ENCODE measurements around the gene FAM81A. TPM values are rescaled to one million over a fixed set of nuclear protein-coding genes. Genes with fewer than 3 reads are reported as not detected.
"Not testable (repeated sequence)": the region's sequence is repeated elsewhere in the genome, so short reads cannot be mapped to it uniquely, and the experiment has no call there.

FAM81A gene
- total RNA-seq, 1 donor from 2014 or later, result 1.1 TPM

- Mint-ChIP-seq H3K36me3 (ENCODE audit: low read depth) (no peaks in the 10 kb centered on the region), H3K4me1 (ENCODE audit: low read depth) (peaks cover 15% of the 10 kb centered on the region), H3K9me3 (no peaks in the 10 kb centered on the region), H3K4me3 (ENCODE audit: low read depth) (no peak overlapping the region), H3K27me3 (ENCODE audit: low read depth) (peaks cover 12% of the 10 kb centered on the region), H3K27ac (no peak overlapping the region)
- DNase-seq (ENCODE audit: low spot score), result no peak
- intact Hi-C loops (cut with micrococcal nuclease), result no loop called here
These were observed 31.5 kb upstream of the FAM81A start for GRCh38 chr15:59406446-59406845.

GRCh38 chr15:59407946-59408345, 30.0 kb upstream of the FAM81A start:
- no peaks in the 10 kb centered on the region for H3K9me3 Mint-ChIP-seq
- peaks cover 22% of the 10 kb centered on the region for H3K4me1 Mint-ChIP-seq (ENCODE audit: low read depth)
- H3K27me3 Mint-ChIP-seq (ENCODE audit: low read depth), result peaks cover 13% of the 10 kb centered on the region
- DNase-seq (ENCODE audit: low spot score), result no peak
- H3K4me3 Mint-ChIP-seq (ENCODE audit: low read depth), result no peak overlapping the region
- no peaks in the 10 kb centered on the region for H3K36me3 Mint-ChIP-seq (ENCODE audit: low read depth)
- intact Hi-C loops (cut with micrococcal nuclease), result no loop called here
- no peak overlapping the region for H3K27ac Mint-ChIP-seq

GRCh38 chr15:59410391-59410896, 27.5 kb upstream of the FAM81A start:
- H3K4me3 Mint-ChIP-seq (ENCODE audit: low read depth), result no peak overlapping the region
- H3K4me1 Mint-ChIP-seq (ENCODE audit: low read depth), result peaks cover 32% of the 10 kb centered on the region
- H3K9me3 Mint-ChIP-seq, result no peaks in the 10 kb centered on the region
- H3K27me3 Mint-ChIP-seq (ENCODE audit: low read depth), result peaks cover 20% of the 10 kb centered on the region
- intact Hi-C loops (cut with micrococcal nuclease), result loop anchor here (5.0 kb wide), 1 partner anchor 163 kb away; no protein-coding TSS in a partner anchor
- H3K27ac Mint-ChIP-seq, result no peak overlapping the region
- no peak for DNase-seq (ENCODE audit: low spot score)
- no peaks in the 10 kb centered on the region for H3K36me3 Mint-ChIP-seq (ENCODE audit: low read depth)

GRCh38 chr15:59413577-59413976, 24.4 kb upstream of the FAM81A start:
- no peak for DNase-seq (ENCODE audit: low spot score)
- H3K4me3 Mint-ChIP-seq (ENCODE audit: low read depth), result no peak overlapping the region
- no peaks in the 10 kb centered on the region for H3K36me3 Mint-ChIP-seq (ENCODE audit: low read depth)
- H3K27me3 Mint-ChIP-seq (ENCODE audit: low read depth), result peaks cover 32% of the 10 kb centered on the region
- H3K9me3 Mint-ChIP-seq, result no peaks in the 10 kb centered on the region
- no peak overlapping the region for H3K27ac Mint-ChIP-seq
- intact Hi-C loops (cut with micrococcal nuclease), result loop anchor here (5.0 kb wide), 1 partner anchor 166 kb away; no protein-coding TSS in a partner anchor
- H3K4me1 Mint-ChIP-seq (ENCODE audit: low read depth), result peaks cover 33% of the 10 kb centered on the region

GRCh38 chr15:59416816-59417215, 21.2 kb upstream of the FAM81A start:
- Mint-ChIP-seq H3K36me3 (ENCODE audit: low read depth) (no peaks in the 10 kb centered on the region), H3K27me3 (ENCODE audit: low read depth) (peaks cover 27% of the 10 kb centered on the region), H3K4me3 (ENCODE audit: low read depth) (no peak overlapping the region), H3K9me3 (no peaks in the 10 kb centered on the region), H3K27ac (no peak overlapping the region), H3K4me1 (ENCODE audit: low read depth) (peaks cover 44% of the 10 kb centered on the region)
- intact Hi-C loops (cut with micrococcal nuclease), result no loop called here
- no peak for DNase-seq (ENCODE audit: low spot score)

GRCh38 chr15:59419170-59419569, 18.8 kb upstream of the FAM81A start:
- Mint-ChIP-seq H3K4me3 (ENCODE audit: low read depth) (no peak overlapping the region), H3K27me3 (ENCODE audit: low read depth) (peaks cover 32% of the 10 kb centered on the region), H3K4me1 (ENCODE audit: low read depth) (peaks cover 28% of the 10 kb centered on the region), H3K36me3 (ENCODE audit: low read depth) (no peaks in the 10 kb centered on the region), H3K9me3 (no peaks in the 10 kb centered on the region), H3K27ac (no peak overlapping the region)
- no peak for DNase-seq (ENCODE audit: low spot score)
- intact Hi-C loops (cut with micrococcal nuclease), result no loop called here

GRCh38 chr15:59420108-59420507, 17.9 kb upstream of the FAM81A start:
- DNase-seq (ENCODE audit: low spot score), result no peak
- peaks cover 27% of the 10 kb centered on the region for H3K4me1 Mint-ChIP-seq (ENCODE audit: low read depth)
- H3K27ac Mint-ChIP-seq, result no peak overlapping the region
- H3K36me3 Mint-ChIP-seq (ENCODE audit: low read depth), result no peaks in the 10 kb centered on the region
- intact Hi-C loops (cut with micrococcal nuclease), result no loop called here
- peaks cover 35% of the 10 kb centered on the region for H3K27me3 Mint-ChIP-seq (ENCODE audit: low read depth)
- no peaks in the 10 kb centered on the region for H3K9me3 Mint-ChIP-seq
- H3K4me3 Mint-ChIP-seq (ENCODE audit: low read depth), result no peak overlapping the region

GRCh38 chr15:59420986-59421618, 16.9 kb upstream of the FAM81A start:
- intact Hi-C loops (cut with micrococcal nuclease), result no loop called here
- Mint-ChIP-seq H3K9me3 (no peaks in the 10 kb centered on the region), H3K27me3 (ENCODE audit: low read depth) (peaks cover 33% of the 10 kb centered on the region), H3K4me3 (ENCODE audit: low read depth) (no peak overlapping the region), H3K27ac (no peak overlapping the region), H3K36me3 (ENCODE audit: low read depth) (no peaks in the 10 kb centered on the region), H3K4me1 (ENCODE audit: low read depth) (peaks cover 27% of the 10 kb centered on the region)
- DNase-seq (ENCODE audit: low spot score), result no peak

- H3K9me3 Mint-ChIP-seq, result peaks cover 19% of the 10 kb centered on the region
- peaks cover 29% of the 10 kb centered on the region for H3K27me3 Mint-ChIP-seq (ENCODE audit: low read depth)
- no peak overlapping the region for H3K4me3 Mint-ChIP-seq (ENCODE audit: low read depth)
- DNase-seq (ENCODE audit: low spot score), result no peak
- H3K27ac Mint-ChIP-seq, result no peak overlapping the region
- peaks cover 18% of the 10 kb centered on the region for H3K4me1 Mint-ChIP-seq (ENCODE audit: low read depth)
- no peaks in the 10 kb centered on the region for H3K36me3 Mint-ChIP-seq (ENCODE audit: low read depth)
- intact Hi-C loops (cut with micrococcal nuclease), result no loop called here
These were observed 13.4 kb upstream of the FAM81A start for GRCh38 chr15:59424616-59425015.

- peaks cover 22% of the 10 kb centered on the region for H3K9me3 Mint-ChIP-seq
- intact Hi-C loops (cut with micrococcal nuclease); H3K4me3 Mint-ChIP-seq (ENCODE audit: low read depth): not testable (repeated sequence)
These were observed 9.1 kb upstream of the FAM81A start for GRCh38 chr15:59428898-59429297.

GRCh38 chr15:59432389-59432788, 5.6 kb upstream of the FAM81A start:
- DNase-seq (ENCODE audit: low spot score), result no peak
- H3K27me3 Mint-ChIP-seq (ENCODE audit: low read depth), result peaks cover 49% of the 10 kb centered on the region
- H3K36me3 Mint-ChIP-seq (ENCODE audit: low read depth), result no peaks in the 10 kb centered on the region
- H3K9me3 Mint-ChIP-seq, result peaks cover 18% of the 10 kb centered on the region
- peaks cover 7% of the 10 kb centered on the region for H3K4me1 Mint-ChIP-seq (ENCODE audit: low read depth)
- intact Hi-C loops (cut with micrococcal nuclease), result no loop called here
- H3K27ac Mint-ChIP-seq, result no peak overlapping the region
- H3K4me3 Mint-ChIP-seq (ENCODE audit: low read depth), result no peak overlapping the region

More at GRCh38 chr15:59428898-59429297, 9.1 kb upstream of the FAM81A start:
- H3K36me3 Mint-ChIP-seq (ENCODE audit: low read depth); H3K4me1 Mint-ChIP-seq (ENCODE audit: low read depth); H3K27ac Mint-ChIP-seq; DNase-seq (ENCODE audit: low spot score): not testable (repeated sequence)
- H3K27me3 Mint-ChIP-seq (ENCODE audit: low read depth), result peaks cover 31% of the 10 kb centered on the region

- intact Hi-C loops (cut with micrococcal nuclease), result no loop called here
- peaks cover 4% of the 10 kb centered on the region for H3K9me3 Mint-ChIP-seq
- peaks cover 62% of the 10 kb centered on the region for H3K27me3 Mint-ChIP-seq (ENCODE audit: low read depth)
- no peaks in the 10 kb centered on the region for H3K36me3 Mint-ChIP-seq (ENCODE audit: low read depth)
- peaks cover 15% of the 10 kb centered on the region for H3K4me1 Mint-ChIP-seq (ENCODE audit: low read depth)
- no peak overlapping the region for H3K4me3 Mint-ChIP-seq (ENCODE audit: low read depth)
- DNase-seq (ENCODE audit: low spot score), result no peak
- no peak overlapping the region for H3K27ac Mint-ChIP-seq
These were observed 3.5 kb upstream of the FAM81A start for GRCh38 chr15:59434481-59434880.

GRCh38 chr15:59436774-59437141, 1.2 kb upstream of the FAM81A start:
- H3K27me3 Mint-ChIP-seq (ENCODE audit: low read depth), result peaks cover 76% of the 10 kb centered on the region
- H3K27ac Mint-ChIP-seq, result no peak overlapping the region
- H3K9me3 Mint-ChIP-seq, result no peaks in the 10 kb centered on the region
- peaks cover 15% of the 10 kb centered on the region for H3K4me1 Mint-ChIP-seq (ENCODE audit: low read depth)
- H3K36me3 Mint-ChIP-seq (ENCODE audit: low read depth), result no peaks in the 10 kb centered on the region
- no peak for DNase-seq (ENCODE audit: low spot score)
- intact Hi-C loops (cut with micrococcal nuclease), result no loop called here
- H3K4me3 Mint-ChIP-seq (ENCODE audit: low read depth), result peak overlapping the region; percentile 66
